D341Med (cell line): Measurements from ENCODE around the gene IFI44L.

Experiments
- DNase-seq: peaks from one replicate; pipeline ENCODE4 v3.0.0; 2012; ENCODE audit warnings: low spot score

The IFI44L gene

GRCh38 chr1:78688697-78689096 is 68.4 kb downstream of the IFI44L start:
- DNase-seq, result no peak

DNA sequence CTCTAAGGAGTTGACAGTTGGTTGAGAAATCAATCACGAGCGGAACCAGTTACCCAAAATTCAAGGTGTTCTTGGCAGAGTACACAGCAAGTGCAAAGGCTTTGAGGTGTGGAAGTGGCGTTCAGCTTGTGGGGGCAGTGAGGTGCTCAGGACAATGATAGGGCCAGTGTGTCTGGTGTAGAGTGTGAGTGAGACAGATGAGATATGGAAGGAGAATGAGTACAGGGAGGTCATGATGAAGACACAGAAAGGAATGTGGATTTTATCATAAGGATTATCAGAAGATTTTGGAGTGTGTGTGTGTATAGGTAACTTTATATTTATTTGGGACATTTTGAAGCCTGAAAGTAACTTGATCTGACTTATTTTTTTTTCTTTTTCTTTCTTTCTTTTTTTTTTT is 70.3 kb downstream of the IFI44L start:
- DNase-seq, result no peak

DNA sequence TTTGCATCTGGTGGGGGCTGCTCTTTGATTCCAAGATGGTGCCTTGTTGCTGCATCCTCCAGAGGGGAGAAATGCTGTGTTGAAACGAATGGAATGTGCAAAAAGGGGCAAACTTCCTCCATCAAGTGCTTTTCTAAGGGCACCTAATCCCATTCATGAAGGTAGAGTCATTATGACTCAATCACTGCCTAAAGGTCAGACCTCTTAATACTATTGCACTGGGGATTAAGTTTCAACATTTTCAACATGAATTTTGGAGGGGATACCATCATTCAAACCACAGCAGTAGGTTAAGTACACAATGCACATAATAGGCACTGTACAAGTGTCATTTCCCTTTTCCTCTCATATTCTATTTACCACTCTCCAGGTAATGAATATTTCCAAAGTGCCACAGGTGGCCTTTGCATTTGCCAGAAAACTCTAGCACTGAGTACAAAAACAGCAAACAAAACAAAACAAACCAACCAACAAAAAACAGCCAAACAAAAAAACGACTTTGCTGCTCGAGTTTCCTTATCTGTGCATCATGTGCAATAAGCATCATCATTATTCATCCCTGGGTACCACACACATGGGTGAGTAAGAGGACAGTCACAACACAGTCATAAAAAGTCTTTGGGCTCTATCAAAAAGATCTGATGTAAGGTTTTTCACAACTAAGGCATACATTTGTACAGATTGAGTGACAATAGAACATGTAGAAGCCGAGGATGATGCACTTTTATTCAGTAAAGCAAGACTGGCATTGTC is 71.9 kb downstream of the IFI44L start:
- DNase-seq, result no peak
